NCI-H2081 treated with DMSO at 0.1 percent for 48 hours (cell line): Measurements from ENCODE around the gene EPHA5.

Source experiments
- DNase-seq: peaks from one replicate; lab custom pipeline; 2025; lab: John Stamatoyannopoulos, UW

The EPHA5 gene

DNA sequence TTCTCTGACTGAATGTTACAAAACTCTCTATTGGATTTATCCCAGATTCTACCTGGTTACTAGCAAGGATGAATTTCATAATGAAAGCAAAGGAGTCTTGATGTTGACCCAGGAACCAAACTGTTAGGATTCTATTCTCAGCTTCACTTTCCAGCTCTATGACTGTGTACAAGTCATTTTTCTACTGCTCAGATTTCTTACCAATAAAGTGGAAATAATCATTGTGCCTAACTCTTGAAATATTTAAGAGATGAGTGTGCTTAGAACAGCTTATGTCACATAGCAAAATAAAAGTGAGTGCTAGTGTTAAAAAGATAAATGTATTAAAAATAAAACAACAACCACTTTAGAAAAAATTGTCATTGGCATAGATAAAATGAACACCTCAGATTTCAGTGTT, 45.6 kb downstream of the EPHA5 start:
- DNase-seq = no peak

DNA sequence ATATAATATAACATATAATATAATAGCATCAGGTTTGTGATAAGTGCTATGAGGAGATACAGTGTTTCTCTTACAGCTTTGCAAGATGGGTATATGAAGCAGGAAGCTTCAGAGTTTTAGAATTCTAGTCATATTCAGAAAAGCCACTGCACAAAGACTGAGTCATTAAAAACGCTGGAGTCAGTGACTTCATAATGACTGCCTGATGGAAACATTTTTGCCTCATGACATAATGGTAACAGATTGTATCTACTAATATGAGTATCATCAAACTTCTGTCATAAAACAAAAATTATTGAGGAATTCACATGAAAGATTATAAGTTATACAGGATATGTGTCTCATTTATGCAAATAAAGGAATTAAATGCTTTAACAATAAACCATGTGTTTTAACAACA, 46.8 kb downstream of the EPHA5 start:
- DNase-seq = no peak

DNA sequence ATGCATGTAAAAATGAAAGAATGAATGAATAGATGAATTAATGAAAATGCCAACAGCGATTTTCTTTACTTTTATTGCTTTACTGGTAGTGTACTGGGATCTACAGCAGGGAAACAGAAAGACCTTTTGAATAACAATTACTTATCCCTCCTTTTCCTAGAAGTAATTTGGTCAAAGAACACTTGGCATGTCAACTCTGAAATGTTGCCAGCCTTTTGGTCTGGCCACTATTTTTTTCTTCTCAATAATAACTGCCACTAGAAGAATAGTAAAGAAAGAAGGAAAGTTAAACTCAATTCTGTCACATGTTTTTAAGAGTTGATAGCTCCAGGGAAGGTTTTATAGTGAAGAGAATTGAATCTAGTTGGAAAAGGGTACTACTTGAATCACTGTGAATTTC, 52.9 kb downstream of the EPHA5 start:
- no peak for DNase-seq

DNA sequence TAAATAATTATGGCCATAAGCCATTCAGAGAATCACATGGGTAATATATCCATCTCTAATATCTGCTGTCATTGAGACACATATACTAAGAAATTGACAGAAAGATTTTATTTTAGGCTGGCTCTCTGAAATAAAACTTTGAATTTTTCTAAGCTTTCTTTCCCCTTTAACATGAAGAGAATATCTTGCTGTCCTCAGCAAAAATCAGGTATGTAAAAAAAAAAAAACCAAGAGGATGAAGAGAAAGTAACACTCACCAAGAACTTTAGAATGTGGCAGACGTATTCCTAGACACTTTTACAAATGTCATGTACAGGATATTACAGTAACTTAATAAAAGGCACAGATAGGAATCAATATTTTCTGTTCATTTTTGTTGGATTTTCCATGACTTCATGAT, 65.8 kb downstream of the EPHA5 start:
- DNase-seq = no peak

DNA sequence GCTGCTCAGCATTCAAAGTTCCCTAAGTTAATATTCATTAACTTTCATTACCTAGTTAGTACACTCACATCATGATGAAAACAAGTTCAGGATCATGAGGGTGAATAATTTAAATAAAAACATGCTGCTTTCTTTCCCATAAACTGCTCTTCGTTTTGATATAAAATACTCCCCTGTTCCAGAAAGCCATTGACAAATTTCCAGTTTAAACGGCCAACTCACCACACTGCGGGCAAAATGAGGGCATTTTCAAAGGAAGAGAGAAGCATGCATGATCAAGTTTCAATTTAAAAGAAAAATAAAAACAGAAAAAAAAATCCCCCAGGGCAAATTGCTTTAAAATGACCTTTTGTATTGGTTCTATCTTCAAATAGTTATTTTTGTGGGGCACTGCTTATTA, 69.6 kb downstream of the EPHA5 start:
- no peak for DNase-seq

DNA sequence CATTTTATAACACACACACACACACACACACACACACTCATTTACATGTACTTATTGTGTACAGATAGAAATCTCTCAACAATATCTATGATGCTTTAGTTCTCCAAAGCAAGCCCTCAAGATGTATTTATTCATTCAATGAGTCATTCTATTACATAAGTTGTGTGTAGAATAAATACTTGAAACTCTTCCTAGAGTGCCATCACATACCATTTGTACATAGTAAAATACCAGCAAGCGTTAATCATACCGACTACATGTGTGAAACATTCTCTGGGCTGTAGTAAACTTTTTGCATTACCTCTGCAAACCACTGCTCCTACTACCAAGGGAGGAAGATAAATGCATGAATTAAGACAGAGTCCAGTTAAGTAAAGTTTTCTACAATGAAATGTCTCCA, 70.9 kb downstream of the EPHA5 start:
- DNase-seq = no peak

DNA sequence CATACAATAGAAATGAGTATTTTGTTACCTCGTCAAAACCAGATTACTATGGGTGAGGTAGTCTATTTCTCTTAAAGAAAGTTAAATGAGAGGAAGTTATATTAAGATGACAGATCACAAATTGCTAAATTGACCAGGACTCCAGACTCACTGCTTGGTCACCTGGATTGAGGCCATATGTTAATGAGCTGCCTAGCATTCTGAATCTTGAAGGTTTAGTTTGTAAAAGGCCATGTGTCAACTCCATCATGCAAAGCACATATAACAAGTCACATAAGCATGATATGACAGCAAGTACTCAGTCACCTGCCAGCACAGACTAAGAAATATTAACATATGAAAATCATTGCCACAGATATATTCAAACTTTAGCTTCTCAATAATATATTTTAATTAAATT, 72.6 kb downstream of the EPHA5 start:
- no peak for DNase-seq

DNA sequence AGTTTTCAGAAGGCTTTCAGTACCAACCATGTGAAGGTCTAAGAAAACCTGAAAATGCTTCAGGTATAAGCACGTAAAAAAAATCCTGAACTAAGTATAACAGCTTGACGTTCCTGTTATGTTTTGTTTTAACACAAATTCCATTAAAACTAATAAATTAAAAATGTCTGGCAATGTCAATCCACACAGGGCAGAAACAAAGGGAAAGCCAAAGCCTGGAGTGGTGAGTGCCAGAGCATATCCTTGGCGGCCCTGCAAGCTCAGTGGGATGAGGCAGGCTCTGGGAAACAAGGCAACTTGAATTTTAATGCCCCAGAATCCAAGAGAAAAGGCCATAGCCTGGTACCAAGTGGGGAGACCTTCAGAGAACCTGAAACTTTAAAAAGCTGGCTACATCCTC, 78.2 kb downstream of the EPHA5 start:
- no peak for DNase-seq

DNA sequence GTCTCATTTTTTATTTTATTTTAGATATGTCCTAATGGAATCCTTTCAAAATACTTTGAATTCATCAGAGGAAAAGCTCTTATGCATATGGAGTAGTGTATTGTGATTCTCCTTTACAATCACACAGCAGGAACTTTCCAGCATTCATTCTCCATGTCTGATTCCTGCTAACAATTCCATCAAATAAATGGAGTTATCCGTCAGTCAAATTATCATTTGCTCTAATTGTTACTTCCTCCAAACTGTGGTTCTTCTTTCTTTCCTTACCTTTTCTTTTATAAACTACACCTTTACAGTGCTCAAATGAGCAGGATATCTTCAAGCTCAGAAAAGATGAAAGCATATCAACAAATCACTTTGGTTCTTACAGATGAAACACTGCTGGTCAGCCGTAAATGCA, 80.4 kb downstream of the EPHA5 start:
- no peak for DNase-seq

DNA sequence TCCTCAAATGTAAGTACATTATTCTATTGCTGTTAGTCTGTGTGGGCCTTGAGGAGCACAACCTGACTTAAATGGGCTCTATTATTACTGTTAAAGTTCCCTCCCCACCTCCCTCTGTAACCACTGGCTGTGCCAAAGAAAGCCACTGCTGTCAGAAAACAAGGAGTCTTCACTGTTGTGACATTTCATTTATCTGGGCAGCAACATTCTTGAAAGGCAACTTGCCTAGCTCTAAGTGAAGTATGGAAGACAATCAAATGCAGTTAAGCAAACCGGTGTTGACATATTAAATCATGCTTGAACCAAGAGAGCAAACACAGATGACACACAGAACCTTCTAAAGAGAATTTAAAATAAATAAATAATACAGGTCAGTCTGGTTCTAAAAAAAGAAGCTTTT, 81.0 kb downstream of the EPHA5 start:
- DNase-seq = no peak

DNA sequence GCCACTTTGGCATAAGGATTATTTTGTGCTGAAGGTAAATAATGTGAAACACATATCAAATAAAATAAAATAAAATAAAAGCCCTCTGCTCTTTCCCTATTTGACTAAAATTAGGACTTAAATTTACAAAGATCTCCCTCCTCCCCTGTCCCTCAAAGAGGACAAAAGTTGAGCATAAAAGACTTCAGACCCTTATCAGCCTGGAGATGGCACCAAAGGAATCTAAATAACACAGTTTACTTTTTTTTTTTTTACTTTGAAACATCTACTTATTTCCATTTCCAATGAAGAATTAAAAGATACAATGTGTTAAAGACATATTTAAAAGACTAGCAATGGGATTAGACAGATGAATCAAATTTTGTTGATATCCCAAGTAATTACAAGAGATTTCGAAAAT, 89.7 kb downstream of the EPHA5 start:
- no peak for DNase-seq

DNA sequence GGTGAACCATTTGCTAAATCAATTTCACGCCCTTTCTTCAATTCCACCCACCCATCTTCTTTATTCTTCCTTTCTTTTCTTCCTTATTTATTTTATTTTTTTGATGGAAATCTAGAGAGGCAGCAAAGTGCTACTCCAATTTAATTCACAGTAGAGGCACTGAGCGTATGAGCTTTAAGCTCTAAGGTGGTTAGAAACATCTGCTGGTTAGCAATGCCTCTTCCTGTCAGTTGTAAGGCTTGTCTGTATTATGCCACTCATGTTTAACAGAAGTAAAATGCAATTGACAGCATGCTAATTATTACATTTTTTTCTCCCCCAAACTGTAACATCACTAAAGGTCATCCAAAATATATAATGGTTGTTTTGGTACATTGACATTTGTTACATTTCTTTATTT, 103.8 kb downstream of the EPHA5 start:
- DNase-seq = no peak

DNA sequence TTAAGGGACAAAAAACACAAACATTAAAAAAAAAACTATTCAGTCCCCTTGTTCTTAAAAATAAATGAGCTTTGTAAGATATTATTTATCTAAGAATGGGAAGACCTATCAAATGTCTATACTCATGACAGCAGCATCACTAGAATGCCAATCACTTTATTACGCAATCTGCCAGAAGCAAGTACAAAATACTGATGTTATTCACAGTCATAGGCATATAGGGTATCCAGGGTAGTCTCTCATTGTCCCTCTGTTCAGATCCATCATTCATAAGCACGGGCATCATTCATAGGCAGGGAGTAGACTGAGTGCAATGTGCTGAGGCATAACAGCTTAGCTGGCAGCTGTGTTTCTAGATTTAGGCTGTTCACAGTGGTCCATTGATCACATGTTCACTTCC, 109.1 kb downstream of the EPHA5 start:
- DNase-seq = no peak

DNA sequence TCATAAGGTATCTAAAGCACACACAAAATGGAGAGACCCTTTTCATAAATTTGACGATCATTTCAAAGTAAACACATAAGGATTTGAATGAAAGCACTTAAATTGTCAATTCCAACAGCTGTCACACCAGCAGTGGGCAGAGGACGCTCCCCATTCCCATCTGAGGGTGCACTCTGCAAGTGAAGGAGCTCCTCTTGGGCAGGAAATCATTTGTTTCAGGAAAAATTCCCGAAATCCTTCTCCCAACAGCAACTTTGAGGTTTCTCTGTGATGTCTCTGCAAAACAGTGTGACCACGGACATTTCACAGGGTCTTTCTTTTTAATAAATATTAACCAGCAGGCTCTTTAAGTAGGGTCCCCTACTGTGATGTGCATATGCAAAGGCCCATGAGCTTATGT, 111.0 kb downstream of the EPHA5 start:
- no peak for DNase-seq

DNA sequence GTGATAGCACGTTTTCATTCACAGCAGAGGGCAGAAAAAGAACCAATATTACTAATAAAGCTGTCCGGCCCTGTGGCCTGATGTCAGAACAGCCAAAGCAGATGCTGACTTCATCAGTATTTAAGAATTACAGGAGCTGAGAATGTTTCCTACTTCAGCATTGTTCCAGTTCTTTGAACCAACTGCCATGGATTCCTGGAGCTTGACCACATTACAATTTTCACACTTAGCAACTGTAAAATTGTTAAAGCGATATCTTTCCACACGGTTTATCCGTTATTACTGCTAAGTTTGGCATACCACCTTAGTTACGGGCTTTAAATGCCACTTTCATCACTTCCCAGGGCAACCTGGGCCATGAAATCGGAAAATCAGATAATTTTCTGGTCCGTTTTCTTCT, 118.2 kb downstream of the EPHA5 start:
- no peak for DNase-seq

DNA sequence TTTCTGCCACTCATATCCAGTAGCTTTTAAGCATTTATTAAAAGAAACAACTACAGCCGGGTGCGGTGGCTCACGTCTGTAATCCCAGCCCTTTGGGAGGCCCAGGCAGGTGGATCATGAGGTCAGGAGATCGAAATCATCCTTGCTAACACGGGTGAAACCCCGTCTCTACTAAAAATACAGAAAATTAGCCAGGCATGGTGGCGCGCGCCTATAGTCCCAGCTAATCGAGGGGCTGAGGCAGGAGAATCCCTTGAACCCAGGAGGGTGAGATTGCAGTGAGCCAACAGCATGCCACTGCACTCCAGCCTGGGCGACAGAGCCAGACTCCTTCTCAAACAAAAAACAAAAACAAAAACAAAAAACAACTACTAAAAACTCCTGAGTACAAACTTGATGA, 119.8 kb downstream of the EPHA5 start:
- DNase-seq = no peak

DNA sequence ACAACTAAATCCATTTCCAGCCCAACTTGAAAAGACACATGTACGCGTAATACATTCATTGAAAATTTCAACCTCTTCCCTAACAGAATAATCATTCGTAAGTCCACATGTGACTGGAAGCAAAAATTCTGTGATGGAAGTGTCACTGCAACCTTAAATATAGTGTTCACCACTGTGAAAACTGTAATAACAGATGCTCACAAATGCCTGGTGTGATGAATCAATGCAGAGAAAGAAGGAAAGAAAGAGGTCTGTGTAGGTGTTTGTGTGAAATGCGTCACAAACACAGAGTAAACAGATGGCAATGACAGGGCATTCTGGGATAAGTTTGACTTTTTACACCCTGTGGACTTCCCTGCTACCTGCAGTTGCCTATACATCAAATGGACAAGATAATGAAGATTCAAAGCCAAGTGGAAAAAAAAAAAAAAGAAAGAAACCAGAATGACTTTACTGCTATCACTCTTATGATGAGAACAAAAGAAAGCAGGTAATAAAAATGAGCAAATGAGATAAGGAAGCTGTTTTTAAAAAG, 123.3 kb downstream of the EPHA5 start:
- DNase-seq = no peak

DNA sequence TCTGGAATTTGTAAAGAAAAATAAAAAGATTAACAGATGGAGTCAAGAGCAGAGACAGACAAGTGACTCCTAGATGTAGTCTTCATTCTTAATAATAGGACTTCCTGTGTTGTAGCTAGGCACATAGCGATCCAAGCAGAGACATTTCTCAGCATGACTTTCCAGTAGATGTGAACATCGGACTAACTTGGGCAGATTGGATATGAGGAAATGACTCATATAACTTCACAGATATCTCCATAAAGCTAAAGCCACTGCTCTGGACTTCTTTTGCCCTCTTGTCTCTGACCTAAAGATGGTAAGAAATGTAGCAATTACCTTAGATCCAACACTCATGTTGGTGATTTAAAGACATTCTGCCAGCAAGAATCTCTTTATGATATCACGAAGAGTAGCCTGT, 131.7 kb downstream of the EPHA5 start:
- DNase-seq = no peak

DNA sequence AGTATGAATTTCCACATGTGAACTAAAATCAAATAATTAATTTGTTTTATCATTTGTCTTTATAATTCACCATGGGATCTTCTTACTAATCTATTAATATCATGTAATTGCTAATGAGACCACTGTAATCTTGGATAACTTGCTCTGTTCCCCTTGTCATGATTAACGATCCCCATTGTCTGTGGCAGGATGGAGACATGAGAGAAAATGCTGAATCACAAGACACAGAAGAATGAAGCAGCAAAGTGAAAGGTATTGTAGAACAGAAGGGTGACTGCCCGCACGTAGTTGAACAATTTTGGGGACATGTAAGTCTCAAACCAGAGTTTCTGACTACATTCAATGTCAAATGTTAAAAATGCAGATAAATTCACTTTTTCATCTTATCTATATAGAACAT, 135.2 kb downstream of the EPHA5 start:
- DNase-seq = no peak

DNA sequence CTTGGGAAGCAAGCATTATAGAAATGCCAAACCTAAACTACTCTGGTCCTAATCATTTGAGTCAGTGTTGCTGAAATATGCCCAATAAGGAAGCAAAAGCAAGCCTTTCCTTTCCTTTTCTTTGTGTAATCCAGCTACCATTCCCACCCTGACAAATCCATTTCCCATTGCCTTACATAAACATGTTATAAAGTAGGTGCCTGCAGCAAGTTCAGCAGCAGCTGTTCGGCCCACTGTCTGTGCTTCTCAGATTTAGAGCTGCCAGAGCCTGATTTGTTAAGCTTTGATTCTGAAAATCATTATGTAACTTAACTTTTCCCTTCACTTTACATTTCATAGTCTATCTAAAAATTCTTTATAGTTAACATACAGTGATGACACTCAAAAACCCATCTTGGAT, 148.6 kb downstream of the EPHA5 start:
- DNase-seq = no peak

DNA sequence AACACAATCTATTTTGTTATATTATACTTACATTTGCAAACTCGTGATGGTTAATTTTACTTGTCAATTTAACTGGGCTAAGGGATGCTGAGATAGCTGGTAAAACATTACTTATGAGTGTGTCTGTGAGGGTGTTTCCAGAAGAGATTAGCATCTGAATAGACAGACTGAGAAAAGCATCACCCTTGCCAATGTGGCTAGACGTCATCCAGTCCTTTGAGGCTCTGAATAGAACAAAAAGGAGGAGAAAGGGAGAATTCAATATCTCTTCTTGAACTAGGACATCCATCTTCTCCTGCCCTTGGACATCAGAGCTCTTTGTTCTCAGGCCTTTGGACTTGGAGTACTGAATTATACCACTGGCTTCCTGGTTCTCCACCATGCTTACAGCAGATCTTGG, 154.6 kb downstream of the EPHA5 start:
- DNase-seq = no peak

DNA sequence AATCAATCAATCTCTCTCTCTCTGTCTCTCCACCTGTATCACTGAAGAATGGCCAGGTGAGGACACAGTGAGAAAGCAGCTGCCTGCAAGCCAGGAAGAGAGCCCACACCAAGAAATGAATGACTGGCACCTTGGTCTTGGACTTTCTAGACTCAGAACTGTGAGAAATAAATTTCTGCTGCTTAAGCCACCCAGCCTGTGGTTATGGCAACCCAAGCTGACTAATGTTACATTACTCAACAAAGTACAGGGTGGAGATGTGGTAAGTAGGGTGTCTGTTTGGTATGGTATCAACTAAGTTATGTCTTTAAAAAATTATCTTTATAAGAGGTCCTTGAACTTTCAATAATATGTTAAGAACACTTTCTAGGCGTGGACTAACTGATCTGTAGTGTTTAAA, 159.3 kb downstream of the EPHA5 start:
- DNase-seq = no peak

DNA sequence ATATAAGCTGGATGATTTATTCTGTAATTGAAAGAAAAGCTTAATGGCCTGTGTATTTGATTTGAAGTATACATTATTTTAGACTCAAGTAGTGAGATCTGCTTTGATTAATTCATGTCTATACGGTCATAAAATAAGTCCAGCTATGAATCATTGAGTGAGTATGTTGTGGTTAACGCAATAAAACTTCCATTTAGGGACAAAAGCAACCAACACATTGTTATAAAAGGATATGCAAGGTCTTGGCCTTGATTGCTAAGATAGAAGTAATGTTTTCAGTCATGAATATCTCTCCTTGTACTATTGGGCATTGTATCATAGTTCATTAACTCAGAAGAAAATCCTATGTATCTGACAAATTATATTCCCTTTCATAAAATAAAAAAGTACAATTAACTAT, 162.1 kb downstream of the EPHA5 start:
- no peak for DNase-seq

DNA sequence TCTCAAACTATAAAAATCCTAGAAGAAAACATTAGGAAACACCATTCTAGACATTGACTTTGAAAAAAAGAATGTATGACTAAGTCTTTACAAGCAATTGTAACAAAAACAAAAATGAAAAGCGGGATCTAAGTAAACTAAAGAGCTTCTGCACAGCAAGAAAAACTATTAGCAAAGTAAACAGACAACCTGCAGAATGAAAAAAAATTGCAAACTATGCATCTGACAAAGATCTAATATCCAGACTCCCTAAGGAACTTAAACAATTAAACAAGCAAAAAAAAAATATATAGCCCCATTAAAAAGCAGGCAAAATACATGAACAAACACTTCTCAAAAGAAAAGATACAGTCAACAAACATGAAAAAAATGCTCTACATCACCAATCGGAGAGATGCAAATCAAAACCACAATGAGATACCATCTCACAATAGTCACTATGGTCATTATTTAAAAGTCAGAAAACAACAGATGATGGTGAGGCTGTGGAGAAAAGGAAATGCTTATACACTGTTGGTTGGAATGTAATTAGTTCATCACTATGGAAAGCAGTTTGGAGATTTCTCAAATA, 168.1 kb downstream of the EPHA5 start:
- DNase-seq = no peak

DNA sequence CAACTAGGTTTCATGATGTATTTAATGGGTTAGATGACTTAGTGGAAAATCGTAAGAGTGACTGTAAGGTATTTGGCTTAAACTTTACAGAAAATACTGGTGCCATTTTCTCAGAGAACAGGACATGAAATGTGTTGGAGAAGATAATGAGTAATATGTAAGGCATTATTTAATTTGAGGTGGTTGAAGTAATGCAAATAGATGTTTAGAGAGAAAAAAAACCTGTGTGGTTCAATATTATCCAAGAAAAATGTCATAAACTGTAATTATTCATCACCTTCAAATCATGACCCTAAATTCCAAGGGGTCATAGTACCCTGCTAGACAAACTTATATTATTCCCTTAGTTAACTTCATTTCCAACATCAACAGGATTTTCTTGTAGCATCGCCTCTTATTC, 171.7 kb downstream of the EPHA5 start:
- DNase-seq = no peak
